GM18951 (cell line): Measurements from ENCODE around the gene GRIK2.

ENCODE experiments used
- POLR2A ChIP-seq: IDR thresholded peaks from 4 replicates; pipeline ENCODE4 v1.6.1; 2011; ENCODE audit warnings: mild to moderate bottlenecking; ENCODE audit not compliant: insufficient read length, insufficient read depth; ENCODE audit errors: extremely low read depth
- in situ Hi-C: fragments of 300-500 bp; cut with MboI; formaldehyde crosslinking; loops from one replicate; pipeline ENCODE4 v1.12.0; 2022; ENCODE audit warnings: low sequenced_read_pairs, mixed read lengths, inconsistent platforms; ENCODE audit not compliant: unreplicated experiment

Gene GRIK2

GRCh38 chr6:101883505-101883904 is 490.0 kb downstream of the GRIK2 start:
- in situ Hi-C loops = no loop called here
- TF ChIP-seq POLR2A = no peak

- in situ Hi-C loops = no loop called here
- TF ChIP-seq POLR2A = no peak
These were observed 494.0 kb downstream of the GRIK2 start for GRCh38 chr6:101887532-101887931.

- in situ Hi-C loops = no loop called here
- TF ChIP-seq POLR2A = no peak
These were observed 514.1 kb downstream of the GRIK2 start for GRCh38 chr6:101907356-101908217.

GRCh38 chr6:101909366-101909765 is 515.9 kb downstream of the GRIK2 start:
- no peak for TF ChIP-seq POLR2A
- in situ Hi-C loops = no loop called here

- no peak for TF ChIP-seq POLR2A
- in situ Hi-C loops = no loop called here
These were observed 518.8 kb downstream of the GRIK2 start for GRCh38 chr6:101912311-101912710.

GRCh38 chr6:101918471-101918870 is 525.0 kb downstream of the GRIK2 start:
- in situ Hi-C loops = no loop called here
- no peak for TF ChIP-seq POLR2A

- in situ Hi-C loops = no loop called here
- no peak for TF ChIP-seq POLR2A
These were observed 528.4 kb downstream of the GRIK2 start for GRCh38 chr6:101921829-101922450.

GRCh38 chr6:101926149-101926925 is 532.8 kb downstream of the GRIK2 start:
- no peak for TF ChIP-seq POLR2A
- in situ Hi-C loops = no loop called here

GRCh38 chr6:101931766-101932165 is 538.3 kb downstream of the GRIK2 start:
- TF ChIP-seq POLR2A = no peak
- in situ Hi-C loops = no loop called here

- in situ Hi-C loops = no loop called here
- no peak for TF ChIP-seq POLR2A
These were observed 539.2 kb downstream of the GRIK2 start for GRCh38 chr6:101932704-101933103.

- in situ Hi-C loops = no loop called here
- TF ChIP-seq POLR2A = no peak
These were observed 542.2 kb downstream of the GRIK2 start for GRCh38 chr6:101935732-101936131.

GRCh38 chr6:101936516-101936915 is 543.0 kb downstream of the GRIK2 start:
- in situ Hi-C loops = no loop called here
- TF ChIP-seq POLR2A = no peak

- TF ChIP-seq POLR2A = no peak
- in situ Hi-C loops = no loop called here
These were observed 543.6 kb downstream of the GRIK2 start for GRCh38 chr6:101937108-101937507.
